C4-2B (cell line): ENCODE measurements around the gene KRT76.

Experiments used
- CTCF ChIP-seq: fragments of 450-650 bp; conservative IDR thresholded peaks from 2 replicates; pipeline ENCODE4 v1.5.1; 2017; ENCODE audit warnings: mild to moderate bottlenecking
- ZFX ChIP-seq: fragments of 450-650 bp; IDR thresholded peaks from 2 replicates; pipeline ENCODE4 v1.6.1; 2017

- TF ChIP-seq CTCF (no peak), ZFX (no peak)
Observed at GRCh38 chr12:52795694-52796428, 18.7 kb upstream of the KRT76 start, which contains the start of gene KRT3.
